Left forelimb (tissue), 1 donor: ENCODE data around the gene REM2.
"Not testable (repeated sequence)": the region's sequence is repeated elsewhere in the genome, so short reads cannot be mapped to it uniquely, and the experiment has no call there.

ENCODE experiments used
- DNase-seq: peaks from one replicate; pipeline ENCODE4 v3.0.0-alpha.2; 2018; ENCODE audit warnings: low spot score

REM2 gene

GRCh38 chr14:22898302-22899090 is 15.5 kb downstream of the REM2 start:
- no peak for DNase-seq

DNA sequence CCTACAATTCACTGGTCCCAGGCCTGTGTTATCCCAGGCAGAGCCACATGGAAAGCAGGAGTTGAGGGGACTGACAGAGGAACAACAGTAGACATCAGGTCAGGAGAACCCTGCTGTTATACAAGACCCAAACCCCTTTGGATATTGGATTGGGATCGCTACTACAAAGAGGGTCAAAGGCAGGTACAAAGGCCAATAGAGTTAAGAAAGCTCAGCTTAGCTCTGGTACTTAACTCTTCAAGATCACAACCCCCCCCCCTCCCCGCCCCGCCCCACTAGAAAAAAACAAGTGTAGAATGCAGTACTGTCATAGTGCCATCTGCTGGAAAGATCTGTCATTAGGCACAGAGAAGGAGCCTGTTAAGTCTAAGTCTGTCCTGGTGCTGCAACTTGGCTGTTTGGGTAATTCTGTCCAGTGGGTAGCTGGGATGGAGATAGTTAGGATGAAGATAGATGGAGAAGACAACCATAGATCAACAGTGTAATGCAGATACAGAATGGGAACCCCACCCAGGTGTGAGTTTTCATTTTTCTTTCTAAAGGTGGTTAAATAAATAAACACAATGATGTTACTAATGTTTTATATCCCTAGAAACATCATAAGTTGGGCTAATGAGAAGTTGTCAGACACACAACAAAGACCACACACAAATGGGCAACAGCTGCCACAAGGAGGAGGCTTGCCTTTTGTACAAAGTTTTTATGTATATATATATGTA is 17.2 kb downstream of the REM2 start:
- no peak for DNase-seq

DNA sequence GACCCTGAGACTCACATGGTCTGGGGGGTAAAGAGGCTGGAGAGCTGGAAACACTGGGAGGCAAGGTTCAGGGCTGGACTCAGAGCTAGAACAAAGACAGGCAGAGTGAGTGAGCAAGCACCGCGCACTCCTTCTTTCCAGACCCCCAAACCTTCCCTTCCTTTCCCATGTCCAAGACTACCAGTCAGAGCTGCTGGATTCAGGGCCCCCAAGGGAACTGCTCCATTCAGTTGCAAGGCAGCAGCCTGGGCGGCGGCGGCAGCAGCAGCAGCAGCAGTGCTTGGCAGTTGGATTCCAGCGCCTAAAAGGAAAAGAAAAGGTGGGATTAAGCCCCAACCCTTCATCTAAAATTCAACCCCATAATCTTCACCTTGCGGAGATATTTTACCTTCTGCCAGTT is 18.8 kb downstream of the REM2 start:
- DNase-seq, result no peak

- DNase-seq, result no peak
These were observed 20.7 kb downstream of the REM2 start for GRCh38 chr14:22903742-22904087.

- DNase-seq, result no peak
These were observed 22.6 kb downstream of the REM2 start for GRCh38 chr14:22905627-22906026.

GRCh38 chr14:22906073-22906472 is 23.1 kb downstream of the REM2 start:
- DNase-seq, result no peak

DNA sequence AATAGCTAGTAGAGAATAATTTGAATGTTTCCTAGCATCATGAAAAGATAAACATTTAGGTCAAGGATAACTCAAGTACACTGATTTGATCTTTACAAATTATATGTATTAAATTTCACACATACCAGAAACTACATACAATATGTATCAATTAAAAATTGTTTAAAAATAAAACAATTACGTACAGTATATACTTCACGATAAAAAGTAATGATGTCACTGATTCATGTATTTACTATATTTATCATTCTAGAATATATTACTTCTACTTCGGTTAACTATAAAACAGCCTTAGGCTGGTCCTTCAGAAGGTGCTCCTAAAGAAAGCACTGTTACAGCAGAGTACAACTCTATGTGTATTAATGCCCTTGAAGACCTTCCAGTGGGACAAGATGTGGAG is 24.4 kb downstream of the REM2 start:
- no peak for DNase-seq

- no peak for DNase-seq
These were observed 25.6 kb downstream of the REM2 start for GRCh38 chr14:22908601-22909000.

DNA sequence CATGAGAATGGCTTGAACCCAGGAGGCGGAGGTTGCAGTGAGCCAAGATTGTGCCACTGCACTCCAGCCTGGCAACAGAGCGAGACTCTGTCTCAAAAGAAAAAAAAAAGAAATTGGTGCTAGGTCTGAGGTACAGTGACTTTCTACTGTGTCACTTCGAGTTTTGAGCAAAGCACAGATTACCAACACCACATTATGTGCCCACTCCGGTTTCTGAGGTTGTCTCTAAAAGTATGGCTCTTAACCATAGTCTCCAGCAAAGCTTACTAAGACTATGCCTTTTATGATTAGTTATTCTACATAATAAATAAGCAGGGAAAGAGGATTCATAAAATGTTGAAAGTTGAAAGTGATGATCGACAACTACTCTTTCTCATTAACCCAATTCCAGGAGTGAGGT is 27.9 kb downstream of the REM2 start:
- DNase-seq, result no peak

GRCh38 chr14:22914836-22915235 is 31.8 kb downstream of the REM2 start:
- DNase-seq, result not testable (repeated sequence)

DNA sequence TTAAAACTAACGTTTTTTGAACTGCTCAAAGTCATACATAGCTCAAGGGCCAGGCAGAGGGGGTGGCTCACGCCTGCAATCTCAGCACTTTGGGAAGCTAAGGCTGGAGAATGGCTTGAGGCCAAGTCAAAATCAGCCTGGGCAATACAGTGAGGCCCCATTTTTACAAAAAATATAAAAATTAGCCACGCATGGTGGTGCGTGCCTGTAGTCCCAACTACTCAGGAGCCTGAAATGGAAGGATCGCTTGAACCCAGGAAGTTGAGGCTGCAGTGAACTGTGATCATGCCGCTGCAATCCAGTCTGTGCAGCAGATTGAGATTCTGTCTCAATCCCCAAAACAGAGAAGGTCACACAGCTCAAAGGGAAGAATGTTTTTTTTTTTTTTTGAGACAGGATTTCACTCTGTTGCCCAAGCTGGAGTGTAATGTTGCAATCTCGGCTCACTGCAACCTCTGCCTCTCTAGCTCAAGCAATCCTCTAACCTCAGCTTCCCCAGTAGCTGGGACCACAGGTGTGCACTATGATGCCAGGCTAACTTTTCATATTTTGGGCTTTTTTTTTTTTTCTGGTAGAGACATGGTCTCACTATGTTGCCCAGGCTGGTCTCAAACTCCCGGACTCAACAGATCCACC is 33.0 kb downstream of the REM2 start:
- DNase-seq, result no peak

DNA sequence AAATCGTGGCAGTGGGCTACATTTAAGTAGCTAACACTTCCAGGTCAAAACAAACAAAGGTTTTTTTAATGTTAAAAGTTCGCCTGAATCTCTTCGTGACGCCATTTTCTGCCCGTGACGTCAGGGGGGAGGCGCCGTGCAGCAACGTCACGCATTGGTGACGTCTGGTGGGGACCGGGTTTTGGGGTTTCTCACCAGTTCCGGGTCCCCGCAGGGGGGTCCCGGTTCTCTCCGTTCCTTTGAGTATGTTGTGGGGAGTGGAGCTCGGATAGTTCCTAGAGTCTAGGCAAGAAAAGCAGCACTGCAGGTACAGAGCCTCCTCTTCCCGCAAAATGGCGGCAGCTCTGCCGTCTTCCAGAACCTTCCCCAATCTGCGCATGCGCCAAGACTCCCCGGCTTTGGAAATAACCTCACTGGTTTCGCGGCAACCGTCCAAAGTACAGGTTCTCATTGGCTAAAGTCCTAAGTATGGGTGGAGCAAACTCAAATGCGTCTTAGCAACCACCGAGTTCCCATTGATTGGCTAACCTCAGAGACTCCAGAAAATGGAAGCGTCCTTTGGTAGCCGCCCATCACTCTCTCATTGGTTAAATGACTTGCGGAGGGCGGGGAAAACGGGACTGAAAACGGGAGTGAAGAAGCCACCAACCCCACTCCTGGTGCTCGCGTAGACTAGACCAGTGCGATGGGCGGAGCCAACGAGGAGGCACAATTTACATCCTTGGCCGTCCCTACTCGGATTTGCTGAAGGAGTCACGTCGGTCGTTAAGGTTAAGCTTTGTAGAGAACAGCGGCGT is 36.0 kb downstream of the REM2 start, which contains the start of gene RBM23:
Gene RBM23, minus strand, starts transcription at position 346 of the 797 bp plus-strand sequence.
- DNase-seq, result peak; percentile 99

- no peak for DNase-seq
These were observed 36.5 kb downstream of the REM2 start for GRCh38 chr14:22919601-22919921.

GRCh38 chr14:22920697-22921096 is 37.7 kb downstream of the REM2 start:
- no peak for DNase-seq

GRCh38 chr14:22922294-22922693 is 39.3 kb downstream of the REM2 start:
- no peak for DNase-seq

DNA sequence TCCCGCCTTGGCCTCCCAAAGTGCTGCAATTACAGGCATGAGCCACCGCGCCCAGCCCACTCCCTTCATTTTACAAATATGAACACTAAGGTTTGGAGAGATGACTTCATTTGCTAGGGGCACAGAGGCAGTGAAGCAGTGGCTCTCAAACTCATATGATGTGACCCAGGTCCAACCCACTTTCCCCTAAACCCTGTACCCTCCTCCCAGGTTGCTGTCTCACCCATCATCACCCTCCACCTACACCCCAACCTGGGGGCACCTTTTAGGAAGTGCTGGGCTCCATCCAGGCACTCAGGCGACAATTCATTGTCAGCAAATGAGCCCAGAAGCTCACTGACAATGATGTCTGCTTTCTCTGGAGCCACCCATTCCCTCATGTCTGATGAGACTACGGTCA is 40.7 kb downstream of the REM2 start:
- DNase-seq, result no peak

DNA sequence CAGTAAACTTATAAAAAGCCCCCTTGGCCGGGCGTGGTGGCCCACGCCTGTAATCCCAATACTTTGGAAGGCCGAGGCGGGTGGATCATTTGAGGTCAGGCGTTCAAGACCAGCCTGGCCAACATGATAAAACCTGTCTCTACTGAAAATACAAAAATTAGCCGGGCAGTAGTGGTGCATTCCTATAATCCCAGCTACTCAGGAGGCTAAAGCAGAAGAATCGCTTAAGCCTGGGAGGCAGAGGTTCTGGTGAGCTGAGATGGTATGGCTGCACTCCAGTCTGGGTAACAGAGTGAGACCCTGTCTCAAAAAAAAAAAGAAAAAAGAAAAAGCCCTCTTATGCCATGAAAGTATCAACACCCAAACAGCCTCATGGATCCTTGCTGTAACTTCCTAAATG is 42.5 kb downstream of the REM2 start:
- no peak for DNase-seq

- no peak for DNase-seq
These were observed 43.3 kb downstream of the REM2 start for GRCh38 chr14:22926316-22926715.

DNA sequence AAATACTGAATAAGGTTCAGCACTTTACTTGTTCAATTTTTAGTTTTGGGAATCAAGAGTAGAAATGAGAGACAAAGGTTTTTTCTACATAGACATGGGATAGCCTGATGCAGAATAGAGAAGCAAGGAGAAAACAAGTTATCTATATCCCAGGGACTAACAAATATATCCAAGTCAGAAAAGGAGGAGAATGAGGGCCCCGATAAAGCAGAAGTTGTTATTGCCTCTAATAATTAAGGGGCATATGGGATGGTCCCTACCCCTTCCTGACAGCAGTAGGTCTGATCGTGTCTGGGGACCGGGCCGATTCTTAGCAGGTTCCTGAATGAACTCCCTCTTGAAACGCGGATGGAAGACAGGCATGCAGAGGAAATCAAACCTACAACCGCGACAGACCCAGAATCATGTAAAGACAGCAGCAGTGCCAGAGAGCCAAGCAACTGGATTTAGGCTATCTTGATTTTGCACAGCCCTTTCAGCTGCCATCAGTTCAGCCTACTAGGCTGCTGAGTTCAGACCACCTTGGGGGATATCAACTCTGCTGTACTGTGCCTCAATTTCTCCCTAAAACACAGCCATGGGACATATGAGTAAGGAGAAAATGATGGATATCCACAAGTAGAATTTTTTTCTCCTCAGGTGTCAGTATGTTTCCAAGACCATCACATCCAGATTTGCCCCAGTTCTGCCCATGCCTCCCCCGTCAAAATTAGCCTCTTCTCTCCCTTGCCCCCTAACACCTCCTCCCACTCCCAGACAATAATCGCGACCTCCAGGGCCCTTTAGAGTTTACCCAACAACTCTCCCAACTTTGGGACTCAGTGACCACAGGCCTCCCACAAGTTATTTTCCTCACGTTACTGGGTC is 45.4 kb downstream of the REM2 start:
- DNase-seq, result no peak

DNA sequence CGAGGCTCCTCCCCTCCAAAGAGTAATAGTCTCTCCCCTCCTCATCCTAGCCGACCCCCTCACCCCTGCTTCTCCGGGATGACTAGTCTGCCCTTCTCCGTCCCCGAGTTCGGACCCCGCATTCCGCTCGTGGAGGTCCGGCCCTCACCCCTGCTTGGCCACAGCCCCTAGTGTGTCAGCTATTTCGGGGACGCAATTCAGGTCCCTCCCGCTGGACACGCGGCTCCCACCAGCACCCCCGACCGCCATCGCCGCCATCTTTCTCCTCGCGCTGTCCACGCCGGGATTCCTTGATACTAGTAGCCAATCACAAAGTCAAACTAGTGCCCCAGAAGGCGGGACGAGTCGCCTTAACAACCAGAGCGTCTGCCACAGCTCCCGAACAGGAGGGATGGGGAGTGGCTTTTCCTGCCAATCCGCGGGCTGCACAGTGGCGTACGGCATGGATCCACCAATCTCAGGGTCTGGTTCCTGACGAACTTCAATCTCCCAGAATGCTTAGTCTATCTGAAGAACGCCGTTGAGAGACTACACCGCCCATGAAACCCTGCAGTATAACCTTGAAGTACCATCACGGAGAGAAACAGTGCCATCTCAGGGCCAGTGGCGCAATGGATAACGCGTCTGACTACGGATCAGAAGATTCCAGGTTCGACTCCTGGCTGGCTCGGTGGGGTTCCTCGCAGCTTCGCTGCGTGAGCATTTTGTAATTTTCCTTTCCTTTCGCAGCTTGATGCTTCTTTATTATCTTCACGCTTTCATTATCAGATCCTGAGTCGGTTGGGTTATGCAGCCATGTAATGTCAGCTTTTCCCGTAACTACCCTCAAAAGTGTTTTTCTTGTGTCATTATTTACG is 46.3 kb downstream of the REM2 start, which contains the start of gene PRMT5:
Gene PRMT5, minus strand, starts transcription at position 273 of the 857 bp plus-strand sequence. Its CDS starts 15 bp downstream, at position 258.
- DNase-seq, result peak; percentile 97
